Mammary microvascular endothelial cell (primary cell): ENCODE data around the gene ANGPT4. TPM values are rescaled to one million over a fixed set of nuclear protein-coding genes. Genes with fewer than 3 reads are reported as not detected.

ENCODE experiments used
- total RNA-seq: library from RNA; depleted of rRNA; stranded (reverse); fragments of >200 nt; gene quantifications from 2 replicates; pipeline ENCODE4 v1.2.3, GENCODE V29; 2015

The ANGPT4 gene
- total RNA-seq = not detected in 2 replicates

GRCh38 chr20:916125-916799 lies at the start of gene ANGPT4:
TSS of gene ANGPT4 (minus strand) at chr20:916334. CDS start at chr20:916214, 120 bp downstream.

DNA sequence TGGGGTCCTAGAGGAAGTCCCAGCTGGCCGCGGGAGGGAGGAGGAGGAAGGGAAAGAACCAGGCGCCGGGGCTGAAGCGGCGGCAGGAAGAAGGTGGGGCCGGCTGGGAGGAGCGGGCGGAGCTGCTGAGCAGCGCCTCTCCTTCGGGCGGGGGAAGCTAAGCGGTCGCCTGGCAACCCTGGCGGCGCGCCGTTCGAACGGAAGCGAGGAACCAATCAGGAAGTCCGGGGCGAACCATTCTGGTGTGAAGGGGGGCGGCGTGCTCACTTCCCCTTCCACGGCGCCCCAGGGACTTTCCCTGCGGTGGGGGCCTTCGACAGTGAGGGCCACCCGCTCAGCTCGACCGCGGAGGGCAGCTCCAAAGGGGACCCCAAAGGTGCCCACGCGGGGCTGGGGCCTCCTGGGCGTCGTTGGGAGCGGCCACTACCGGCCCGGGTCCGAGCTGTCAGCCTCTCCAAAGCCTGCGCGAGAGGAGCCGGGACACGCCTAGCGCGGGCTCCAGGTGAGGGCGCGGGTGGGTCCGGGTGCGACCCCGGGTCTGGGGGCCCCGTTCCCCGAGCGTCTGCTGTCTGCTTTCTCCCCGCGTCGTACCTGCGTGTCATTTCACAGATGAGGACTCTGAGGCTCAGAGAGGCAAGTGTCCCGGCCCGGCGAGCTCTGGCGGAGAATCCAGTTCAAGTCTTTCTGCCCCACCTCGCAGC lies 82.5 kb downstream of the ANGPT4 start, which contains the start of gene FAM110A:
TSS of gene FAM110A (plus strand) at position 266 of the 701 bp plus-strand sequence. CDS start 11,090 bp downstream, outside the sequence.

Other genes with a start within 250 kb of the ANGPT4 start
- gene SCRT2, start 240.5 kb downstream of the ANGPT4 start, total RNA-seq = not detected in 2 replicates
- gene SLC52A3, start 147.8 kb downstream of the ANGPT4 start, total RNA-seq = 0.59 and 0.80 TPM in 2 replicates
- 1.6 and 4.0 TPM in 2 replicates for gene FAM110A, start 82.6 kb downstream of the ANGPT4 start, total RNA-seq
- not detected in 2 replicates for gene RSPO4, start 86.0 kb upstream of the ANGPT4 start, total RNA-seq
- gene PSMF1, start 202.3 kb upstream of the ANGPT4 start, total RNA-seq = 113 and 125 TPM in 2 replicates